Measurements from ENCODE around the gene SRGAP1.

- no peak for TF ChIP-seq CTCF (conservative IDR thresholded peaks at IDR 0.05)
- no peak for TF ChIP-seq ZFX (IDR thresholded peaks at IDR 0.05)
Measured at GRCh38 chr12:64123448-64123847, 278.9 kb downstream of the SRGAP1 start.

Data from C4-2B (cell line).